ENCODE results near the gene MAGEA6.
"Not testable (repeated sequence)": the region's sequence is repeated elsewhere in the genome, so short reads cannot be mapped to it uniquely, and the experiment has no call there.

- not testable (repeated sequence) for TF ChIP-seq CTCF, POLR2A, EP300 (IDR thresholded peaks at IDR 0.05)
Measured at GRCh38 chrX:152753686-152754650, 15.5 kb downstream of the MAGEA6 start, which contains the start of gene MAGEA2.

All from ovary (tissue), 3 donors.